OCI-LY1 (cell line): ENCODE measurements around the gene LINGO4.

Experiments
- CTCF ChIP-seq: fragments of 200-600 bp; sonication (generic), shearing (Covaris generic); IDR thresholded peaks from 2 replicates; pipeline ENCODE4 v1.5.1; 2017; ENCODE audit warnings: mild to moderate bottlenecking, antibody characterized with exemption, low read length, moderate library complexity, mixed read lengths
- EZH2 ChIP-seq: fragments of 200-600 bp; sonication (generic), shearing (Covaris generic); IDR thresholded peaks from 2 replicates; pipeline ENCODE4 v1.8.0; 2017; ENCODE audit warnings: borderline replicate concordance, mixed run types, mild to moderate bottlenecking, antibody characterized with exemption, low read length, moderate library complexity, mixed read lengths

- TF ChIP-seq CTCF (no peak), EZH2 (no peak)
Observed at GRCh38 chr1:151790940-151791651, 14.1 kb downstream of the LINGO4 start.
